PFSK-1 (cell line): ENCODE results near the gene SPATA46.

Experiments used
- FOXP2 ChIP-seq: optimal IDR thresholded peaks from 2 replicates; pipeline ENCODE3; 2011; ENCODE audit warnings: borderline replicate concordance, control low read depth, inconsistent platforms; ENCODE audit not compliant: insufficient read depth; ENCODE audit errors: extremely low read length, extremely low read depth
- POLR2AphosphoS5 ChIP-seq: IDR thresholded peaks from 2 replicates; pipeline ENCODE4 v1.6.1; 2012; ENCODE audit warnings: low read depth, mild to moderate bottlenecking, control low read depth, low read length, moderate library complexity
- REST ChIP-seq, 2 experiments: IDR thresholded peaks; 2 replicates each; pipeline versions ENCODE4 v1.6.1 to v1.8.0; 2011 to 2012; ENCODE audit warnings: low read depth in 2 of 2, low read length in 2 of 2, control low read depth in 1 of 2, inconsistent platforms in 1 of 2, mild to moderate bottlenecking in 1 of 2, moderate library complexity in 1 of 2; ENCODE audit not compliant: insufficient read depth in 1 of 2
- SIN3A ChIP-seq: IDR thresholded peaks from 2 replicates; pipeline ENCODE4 v1.6.1; 2012; ENCODE audit warnings: mild to moderate bottlenecking, low read length, moderate library complexity, borderline replicate concordance; ENCODE audit not compliant: insufficient read depth
- TAF1 ChIP-seq: IDR thresholded peaks from 2 replicates; pipeline ENCODE4 v1.6.1; 2012; ENCODE audit warnings: low read length, control low read depth, borderline replicate concordance; ENCODE audit not compliant: insufficient read depth

The SPATA46 gene

GRCh38 chr1:162404550-162405160, 28.0 kb upstream of the SPATA46 start:
- no peak for TF ChIP-seq FOXP2
- TF ChIP-seq POLR2AphosphoS5 = no peak
- TF ChIP-seq REST (IDR thresholded peaks at IDR 0.05; ENCODE audit: insufficient read depth in 1 of 2, low read depth in 2 of 2, low read length in 2 of 2) = no peak
- TF ChIP-seq TAF1 = no peak
- no peak for TF ChIP-seq SIN3A

- TF ChIP-seq FOXP2 (no peak), REST (IDR thresholded peaks at IDR 0.05; ENCODE audit: insufficient read depth in 1 of 2, low read depth in 2 of 2, low read length in 2 of 2) (no peak), TAF1 (no peak)
Measured at GRCh38 chr1:162400790-162401355, 24.2 kb upstream of the SPATA46 start.

- no peak for TF ChIP-seq FOXP2
- TF ChIP-seq POLR2AphosphoS5 = no peak
- no peak for TF ChIP-seq REST (IDR thresholded peaks at IDR 0.05; ENCODE audit: insufficient read depth in 1 of 2, low read depth in 2 of 2, low read length in 2 of 2)
- no peak for TF ChIP-seq SIN3A
- TF ChIP-seq TAF1 = no peak
Measured at GRCh38 chr1:162398999-162399580, 22.4 kb upstream of the SPATA46 start.

- no peak for TF ChIP-seq TAF1
- no peak for TF ChIP-seq POLR2AphosphoS5
- no peak for TF ChIP-seq SIN3A
- no peak for TF ChIP-seq FOXP2
- no peak for TF ChIP-seq REST (IDR thresholded peaks at IDR 0.05; ENCODE audit: insufficient read depth in 1 of 2, low read depth in 2 of 2, low read length in 2 of 2)
Measured at GRCh38 chr1:162397943-162398560, 21.4 kb upstream of the SPATA46 start.
